Calu3 (cell line): ENCODE results near the gene PLXNA2. TPM values are rescaled to one million over a fixed set of nuclear protein-coding genes. Genes with fewer than 3 reads are reported as not detected.

Experiments
- BruUV-seq: library from RNA; stranded (reverse); fragments of 400-500 nt; replicated peaks from 2 replicates; lab custom pipeline; 2021; lab: Mats Ljungman, UMichigan
- CTCF ChIA-PET: fragments of 300-600 bp; sonication (Branson Sonifier 250); formaldehyde crosslinking; loops from one replicate; lab custom pipeline; 2022; ENCODE audit warnings: antibody characterized with exemption; lab: Charles Lee
- DNase-seq: peaks from one replicate; pipeline ENCODE4 v3.0.0; 2022
- H3K27ac Mint-ChIP-seq: one replicate; pipeline ENCODE4 v1.8.0; 2022; ENCODE audit warnings: mixed read lengths; ENCODE audit not compliant: unreplicated experiment
- H3K27me3 Mint-ChIP-seq: one replicate; pipeline ENCODE4 v1.8.0; 2022; ENCODE audit warnings: mixed read lengths; ENCODE audit not compliant: unreplicated experiment
- H3K36me3 Mint-ChIP-seq: one replicate; pipeline ENCODE4 v1.8.0; 2022; ENCODE audit warnings: mild to moderate bottlenecking, moderate library complexity, mixed read lengths; ENCODE audit not compliant: insufficient read depth, unreplicated experiment
- H3K4me1 Mint-ChIP-seq: one replicate; pipeline ENCODE4 v1.8.0; 2022; ENCODE audit warnings: mild to moderate bottlenecking, low read depth, mixed read lengths; ENCODE audit not compliant: unreplicated experiment
- H3K4me3 Mint-ChIP-seq: one replicate; pipeline ENCODE4 v1.8.0; 2022; ENCODE audit warnings: mild to moderate bottlenecking, low read depth, moderate library complexity, mixed read lengths; ENCODE audit not compliant: unreplicated experiment
- H3K9me3 Mint-ChIP-seq: one replicate; pipeline ENCODE4 v1.8.0; 2022; ENCODE audit warnings: low read depth, mixed read lengths; ENCODE audit not compliant: unreplicated experiment
- CTCF ChIP-seq: fragments of 200-600 bp; IDR thresholded peaks from one replicate; pipeline ENCODE4 v1.8.0; 2022; ENCODE audit warnings: antibody characterized with exemption; ENCODE audit not compliant: unreplicated experiment
- intact Hi-C: fragments of 100-400 bp; cut with micrococcal nuclease; formaldehyde crosslinking; loops from one replicate; pipeline ENCODE4 v1.10.0; 2022; ENCODE audit not compliant: unreplicated experiment
- total RNA-seq: library from RNA; stranded (reverse); gene quantifications from 2 replicates; pipeline ENCODE4 v1.2.3, GENCODE V29; 2022

Gene PLXNA2
- total RNA-seq, 1 experiment from 2014 or later = 16.2 TPM

- no peaks in the 10 kb centered on the region for H3K36me3 Mint-ChIP-seq
- CTCF ChIA-PET = interaction anchor here (0.8 kb wide), 1 partner anchor 87 kb away, joined by 3 read pairs; no protein-coding TSS in a partner anchor
Measured at GRCh38 chr1:208051651-208052050, 192.5 kb downstream of the PLXNA2 start.

DNA sequence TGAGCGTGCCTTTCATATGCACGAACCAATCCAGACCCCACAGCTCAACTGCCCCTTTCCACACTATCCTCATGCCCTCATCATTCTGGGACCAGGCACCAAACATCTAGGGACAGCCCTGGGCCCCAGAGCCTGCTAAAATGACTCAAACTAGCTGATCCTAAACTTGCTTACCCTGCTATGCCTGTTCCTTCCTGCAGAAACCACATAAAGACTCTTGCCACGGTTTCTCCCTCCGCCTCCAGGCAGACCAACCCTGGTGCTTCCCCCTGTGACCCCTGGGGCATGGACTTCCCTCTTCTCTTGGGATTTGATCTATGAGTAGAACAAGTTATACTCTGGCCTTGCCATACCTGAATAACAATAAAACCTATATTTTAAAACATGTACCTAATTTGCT is 195.3 kb downstream of the PLXNA2 start:
- no peaks in the 10 kb centered on the region for H3K27me3 Mint-ChIP-seq
- no peak for DNase-seq
- no peaks in the 10 kb centered on the region for H3K36me3 Mint-ChIP-seq
- no peak overlapping the region for H3K27ac Mint-ChIP-seq
- TF ChIP-seq CTCF = no peak
- no peaks in the 10 kb centered on the region for H3K9me3 Mint-ChIP-seq
- no peak overlapping the region for H3K4me3 Mint-ChIP-seq
- BruUV-seq = no TSS peak
- peaks cover 11% of the 10 kb centered on the region for H3K4me1 Mint-ChIP-seq
- CTCF ChIA-PET = no interaction called here
- intact Hi-C loops = no loop called here

More at GRCh38 chr1:208051651-208052050, 192.5 kb downstream of the PLXNA2 start:
- DNase-seq = no peak
- Mint-ChIP-seq H3K27ac (no peak overlapping the region), H3K27me3 (no peaks in the 10 kb centered on the region), H3K4me3 (no peak overlapping the region), H3K4me1 (peaks cover 2% of the 10 kb centered on the region), H3K9me3 (no peaks in the 10 kb centered on the region)
- TF ChIP-seq CTCF = no peak
- intact Hi-C loops = no loop called here
- BruUV-seq = no TSS peak

GRCh38 chr1:208047975-208048374 is 196.2 kb downstream of the PLXNA2 start:
- DNase-seq = no peak
- Mint-ChIP-seq H3K27ac (no peak overlapping the region), H3K27me3 (no peaks in the 10 kb centered on the region), H3K9me3 (no peaks in the 10 kb centered on the region), H3K36me3 (no peaks in the 10 kb centered on the region), H3K4me3 (no peak overlapping the region), H3K4me1 (peaks cover 11% of the 10 kb centered on the region)
- intact Hi-C loops = no loop called here
- no TSS peak for BruUV-seq
- no peak for TF ChIP-seq CTCF
- CTCF ChIA-PET = interaction anchor here (0.6 kb wide), 1 partner anchor 205 kb away, joined by 3 read pairs; no protein-coding TSS in a partner anchor

- Mint-ChIP-seq H3K27me3 (no peaks in the 10 kb centered on the region), H3K36me3 (no peaks in the 10 kb centered on the region), H3K4me1 (peaks cover 11% of the 10 kb centered on the region), H3K4me3 (no peak overlapping the region), H3K27ac (no peak overlapping the region), H3K9me3 (no peaks in the 10 kb centered on the region)
- no peak for DNase-seq
- BruUV-seq = no TSS peak
- intact Hi-C loops = no loop called here
- no peak for TF ChIP-seq CTCF
- CTCF ChIA-PET = interaction anchor here (0.6 to 1.2 kb wide), 2 partner anchors 197 to 206 kb away, joined by 3 read pairs; no protein-coding TSS in a partner anchor
Measured at GRCh38 chr1:208047476-208047934, 196.7 kb downstream of the PLXNA2 start.
